Stomach (tissue), 9 donors: ENCODE measurements around the gene BCL11B. TPM values are rescaled to one million over a fixed set of nuclear protein-coding genes. Genes with fewer than 3 reads are reported as not detected.

Source experiments
- DNase-seq, 2 donors: peaks; one replicate each; pipeline versions ENCODE4 v3.0.0 to v3.0.0-alpha.2; 2013 to 2019
- H3K27ac ChIP-seq, 5 donors: fragments of 200-600 bp in 4 of 5; sonication (generic) in 4 of 5; one replicate each; pipeline ENCODE4 v1.5.1; 2013 to 2019; ENCODE audit warnings: mild to moderate bottlenecking in 1 of 5, moderate library complexity in 1 of 5
- H3K27me3 ChIP-seq, 3 donors: fragments of 200-600 bp; sonication (generic); one replicate each; pipeline ENCODE4 v1.5.1; 2017 to 2019; ENCODE audit warnings: mixed run types in 1 of 3
- H3K36me3 ChIP-seq, 4 donors: fragments of 200-600 bp; sonication (generic); 1 replicate in 3 of 4; 2 replicates in 1 of 4; pipeline ENCODE4 v1.5.1; 2016 to 2019
- H3K4me1 ChIP-seq, 4 donors: fragments of 200-600 bp; sonication (generic); one replicate each; pipeline ENCODE4 v1.5.1; 2016 to 2019
- H3K4me3 ChIP-seq, 4 donors: fragments of 200-600 bp; sonication (generic) in 3 of 4; one replicate each; pipeline ENCODE4 v1.5.1; 2016 to 2019; ENCODE audit warnings: mild to moderate bottlenecking in 1 of 4
- H3K9me3 ChIP-seq, 4 donors: fragments of 200-600 bp; sonication (generic); one replicate each; pipeline ENCODE4 v1.5.1; 2016 to 2019
- CTCF ChIP-seq, 7 experiments: fragments of 450-650 bp in 4 of 7; fragments of 200-600 bp in 3 of 7; sonication (generic) in 3 of 7; IDR thresholded peaks; one replicate each; pipeline ENCODE4 v1.5.1; 2016 to 2019; ENCODE audit warnings: antibody characterized with exemption in 7 of 7, control low read depth in 2 of 7, mild to moderate bottlenecking in 1 of 7
- EP300 ChIP-seq: sonication (generic); formaldehyde crosslinking; IDR thresholded peaks from one replicate; pipeline ENCODE4 v1.6.1; 2017; ENCODE audit warnings: antibody characterized with exemption
- POLR2A ChIP-seq, 4 donors: fragments of 450-650 bp; IDR thresholded peaks; one replicate each; pipeline ENCODE4 v1.6.1; 2016; ENCODE audit warnings: antibody characterized with exemption in 4 of 4, control low read depth in 2 of 4, mild to moderate bottlenecking in 1 of 4, moderate library complexity in 1 of 4
- POLR2AphosphoS5 ChIP-seq, 3 donors: sonication (generic); formaldehyde crosslinking; IDR thresholded peaks; one replicate each; pipeline ENCODE4 v1.6.1; 2016; ENCODE audit warnings: antibody characterized with exemption in 3 of 3
- WGBS, 5 donors: extraction: QIAGEN DNeasy Blood & Tissue Kit in 3 of 5; methylation state at CpG; one replicate each; pipeline versions ENCODE4 v1.1.5 to v1.1.7; 2013 to 2018; 5-methylcytosine and 5-hydroxymethylcytosine counted together
- intact Hi-C: fragments of 100-400 bp; cut with DNase I; formaldehyde crosslinking; loops from one replicate; pipeline ENCODE4 v1.15.1; 2023; ENCODE audit warnings: low total_unique reads
- polyA plus RNA-seq, 3 donors: library from polyadenylated mRNA; stranded (reverse); fragments of 200-250 nt; gene quantifications; one replicate each; pipeline ENCODE4 v1.2.3, GENCODE V29; 2013
- total RNA-seq, 5 donors: library from RNA; depleted of rRNA; stranded (reverse); fragments of >200 nt; gene quantifications; one replicate each; pipeline versions ENCODE4 v1.1.0 to v1.2.3, GENCODE V29; 2014 to 2016
- donor health status: healthy with polysubstance abuse.
- donor health status: Bipolar disorder and iron deficiency.
- donor health status: healthy.

The BCL11B gene
- total and polyA plus RNA-seq, 8 donors, result 0.15 to 9.6 (median 1.3) TPM; not detected in 1

- TF ChIP-seq EP300, result no peak
- no peak for TF ChIP-seq POLR2AphosphoS5 (IDR thresholded peaks at IDR 0.05)
- no peak for TF ChIP-seq POLR2A (IDR thresholded peaks at IDR 0.05)
- TF ChIP-seq CTCF (IDR thresholded peaks at IDR 0.05), result no peak
- H3K4me3 ChIP-seq, result no peak overlapping the region
- no peaks in the 10 kb centered on the region for H3K4me1 ChIP-seq
- H3K27ac ChIP-seq, result no peak overlapping the region
- peak in 1 of 2 donors; percentile 17 for DNase-seq
- WGBS, 5 donors, result 86 to 92% (median 88%) methylated on average over 4 of the region's 4 CpGs
- H3K36me3 ChIP-seq, result no peaks in the 10 kb centered on the region
- intact Hi-C loops, result no loop called here
- peaks cover 0 to 4% (median 0%) of the 10 kb centered on the region in 3 donors for H3K27me3 ChIP-seq
- no peaks in the 10 kb centered on the region for H3K9me3 ChIP-seq
These were observed 105.5 kb downstream of the BCL11B start for GRCh38 chr14:99166506-99166905.

GRCh38 chr14:99164712-99165111 lies 107.3 kb downstream of the BCL11B start:
- intact Hi-C loops, result no loop called here
- TF ChIP-seq EP300 (no peak), POLR2AphosphoS5 (IDR thresholded peaks at IDR 0.05) (no peak), CTCF (IDR thresholded peaks at IDR 0.05) (no peak), POLR2A (IDR thresholded peaks at IDR 0.05) (no peak)
- H3K4me3 ChIP-seq, result no peak overlapping the region
- WGBS, 5 donors, result 65 to 70% (median 69%) methylated on average over 5 of the region's 5 CpGs
- H3K4me1 ChIP-seq, result no peaks in the 10 kb centered on the region
- no peak overlapping the region for H3K27ac ChIP-seq
- no peaks in the 10 kb centered on the region for H3K36me3 ChIP-seq
- H3K27me3 ChIP-seq, result peaks cover 0 to 6% (median 0%) of the 10 kb centered on the region in 3 donors
- H3K9me3 ChIP-seq, result no peaks in the 10 kb centered on the region
- peak in 1 of 2 donors; percentile 16 for DNase-seq

- Histone ChIP-seq H3K27me3 (peaks cover 0 to 15% (median 0%) of the 10 kb centered on the region in 3 donors), H3K36me3 (no peaks in the 10 kb centered on the region), H3K9me3 (no peaks in the 10 kb centered on the region), H3K4me1 (no peaks in the 10 kb centered on the region), H3K27ac (no peak overlapping the region), H3K4me3 (no peak overlapping the region)
- TF ChIP-seq CTCF (IDR thresholded peaks at IDR 0.05) (no peak), EP300 (no peak), POLR2A (IDR thresholded peaks at IDR 0.05) (no peak), POLR2AphosphoS5 (IDR thresholded peaks at IDR 0.05) (no peak)
- whole genome bisulfite sequencing, 5 donors, result 72 to 80% (median 77%) methylated on average over 3 of the region's 3 CpGs
- DNase-seq, result no peak
- intact Hi-C loops, result no loop called here
These were observed 108.6 kb downstream of the BCL11B start for GRCh38 chr14:99163446-99163845.

GRCh38 chr14:99159341-99160340 lies 112.4 kb downstream of the BCL11B start:
- WGBS, 5 donors, result 73 to 80% (median 78%) methylated on average over 22 of the region's 22 CpGs
- Histone ChIP-seq H3K27ac (no peak overlapping the region), H3K9me3 (no peaks in the 10 kb centered on the region), H3K27me3 (peaks cover 0 to 32% (median 0%) of the 10 kb centered on the region in 3 donors), H3K4me3 (no peak overlapping the region), H3K36me3 (no peaks in the 10 kb centered on the region), H3K4me1 (peaks cover 0 to 6% (median 0%) of the 10 kb centered on the region in 4 donors)
- TF ChIP-seq EP300 (no peak), POLR2AphosphoS5 (IDR thresholded peaks at IDR 0.05) (no peak), POLR2A (IDR thresholded peaks at IDR 0.05) (no peak), CTCF (IDR thresholded peaks at IDR 0.05) (no peak)
- intact Hi-C loops, result no loop called here
- peak in 1 of 2 donors; percentile 17 for DNase-seq
